SHP77 (cell line): Measurements from ENCODE around the gene RIPPLY3.

Experiments used
- DNase-seq, 2 experiments: peaks; one replicate each; lab custom pipeline; 2025; lab: John Stamatoyannopoulos, UW

Gene RIPPLY3

GRCh38 chr21:37006486-37007291 lies at the start of gene RIPPLY3:
RIPPLY3 (plus strand) TSS chr21:37006702; CDS start chr21:37006773, 71 bp downstream.
- no peak for DNase-seq

- DNase-seq = no peak
These were observed 47.3 kb upstream of the RIPPLY3 start for GRCh38 chr21:36959020-36959835.

- no peak for DNase-seq
These were observed 45.7 kb upstream of the RIPPLY3 start for GRCh38 chr21:36960676-36961284.

- DNase-seq = no peak
These were observed 44.3 kb upstream of the RIPPLY3 start for GRCh38 chr21:36962098-36962780.

- no peak for DNase-seq
These were observed 42.1 kb upstream of the RIPPLY3 start for GRCh38 chr21:36964398-36964797.

- DNase-seq = no peak
These were observed 41.4 kb upstream of the RIPPLY3 start for GRCh38 chr21:36964827-36965719.

GRCh38 chr21:36965720-36966065 lies 40.8 kb upstream of the RIPPLY3 start:
- DNase-seq = no peak

- DNase-seq = peak; percentile 77 to 83
These were observed 40.3 kb upstream of the RIPPLY3 start, which contains the start of gene HLCS for GRCh38 chr21:36966066-36966820. HLCS (minus strand) TSS chr21:36966669; CDS start chr21:36966638, 31 bp downstream.

GRCh38 chr21:36966821-36967768 lies 39.4 kb upstream of the RIPPLY3 start:
- DNase-seq = no peak

- DNase-seq = no peak
These were observed 38.1 kb upstream of the RIPPLY3 start for GRCh38 chr21:36968414-36968813.

- DNase-seq = no peak
These were observed 37.5 kb upstream of the RIPPLY3 start for GRCh38 chr21:36968976-36969375.

GRCh38 chr21:36973986-36974850 lies 32.3 kb upstream of the RIPPLY3 start:
- DNase-seq = no peak

GRCh38 chr21:36974851-36975192 lies 31.7 kb upstream of the RIPPLY3 start:
- no peak for DNase-seq

GRCh38 chr21:36976228-36976861 lies 30.2 kb upstream of the RIPPLY3 start:
- DNase-seq = no peak

GRCh38 chr21:36976882-36977651 lies 29.4 kb upstream of the RIPPLY3 start:
- DNase-seq = peak; percentile 79 to 86

- peak in 1 of 2 experiments; percentile 8 for DNase-seq
These were observed 26.0 kb upstream of the RIPPLY3 start for GRCh38 chr21:36980280-36981048.
